Measurements from ENCODE around the gene RPRD2.
A peak's percentile ranks its signal among the peaks of the same experiment; 100 is the strongest.

DNA sequence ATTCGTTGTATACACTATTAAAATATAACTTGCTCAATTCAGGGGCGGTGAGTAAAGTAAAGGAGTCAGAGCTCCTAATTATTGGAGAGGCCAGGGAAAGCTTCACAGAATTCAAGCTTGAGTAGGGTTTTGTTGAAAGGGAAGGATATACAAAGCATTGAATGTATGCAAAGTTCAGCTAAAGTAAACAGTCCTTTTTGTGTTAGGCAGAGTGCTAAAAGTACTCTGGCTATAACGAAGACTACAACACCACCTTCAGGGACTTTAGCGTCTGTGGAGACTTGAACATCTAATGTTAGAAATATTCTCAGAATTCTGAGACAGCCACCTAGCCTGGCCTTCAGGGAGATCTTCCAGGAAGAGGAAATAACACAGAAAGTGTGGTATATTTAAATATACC lies 152.7 kb downstream of the RPRD2 start:
- TF ChIP-seq, protein P1, sequence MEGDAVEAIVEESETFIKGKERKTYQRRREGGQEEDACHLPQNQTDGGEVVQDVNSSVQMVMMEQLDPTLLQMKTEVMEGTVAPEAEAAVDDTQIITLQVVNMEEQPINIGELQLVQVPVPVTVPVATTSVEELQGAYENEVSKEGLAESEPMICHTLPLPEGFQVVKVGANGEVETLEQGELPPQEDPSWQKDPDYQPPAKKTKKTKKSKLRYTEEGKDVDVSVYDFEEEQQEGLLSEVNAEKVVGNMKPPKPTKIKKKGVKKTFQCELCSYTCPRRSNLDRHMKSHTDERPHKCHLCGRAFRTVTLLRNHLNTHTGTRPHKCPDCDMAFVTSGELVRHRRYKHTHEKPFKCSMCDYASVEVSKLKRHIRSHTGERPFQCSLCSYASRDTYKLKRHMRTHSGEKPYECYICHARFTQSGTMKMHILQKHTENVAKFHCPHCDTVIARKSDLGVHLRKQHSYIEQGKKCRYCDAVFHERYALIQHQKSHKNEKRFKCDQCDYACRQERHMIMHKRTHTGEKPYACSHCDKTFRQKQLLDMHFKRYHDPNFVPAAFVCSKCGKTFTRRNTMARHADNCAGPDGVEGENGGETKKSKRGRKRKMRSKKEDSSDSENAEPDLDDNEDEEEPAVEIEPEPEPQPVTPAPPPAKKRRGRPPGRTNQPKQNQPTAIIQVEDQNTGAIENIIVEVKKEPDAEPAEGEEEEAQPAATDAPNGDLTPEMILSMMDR (IDR thresholded peaks at IDR 0.05; ENCODE audit: low read depth, low read length, missing input control): no peak
- no peak for TF ChIP-seq TAF1 (conservative IDR thresholded peaks at IDR 0.05)
- TF ChIP-seq NR2F2 (IDR thresholded peaks at IDR 0.05): no peak
- no peak for TF ChIP-seq EGR1 (IDR thresholded peaks at IDR 0.05; ENCODE audit: low read depth in 2 of 2)
- no peak for TF ChIP-seq MAX (IDR thresholded peaks at IDR 0.05)
- no peak for TF ChIP-seq RXRA (IDR thresholded peaks at IDR 0.05)
- TF ChIP-seq RAD21 (IDR thresholded peaks at IDR 0.05): peak; percentile 28 to 31
- TF ChIP-seq FOXA1 (IDR thresholded peaks at IDR 0.05): no peak
- no peak for TF ChIP-seq YY1 (IDR thresholded peaks at IDR 0.05)
- TF ChIP-seq JUND (IDR thresholded peaks at IDR 0.05): no peak
- TF ChIP-seq HNF4G (IDR thresholded peaks at IDR 0.05): no peak

Data from liver (tissue), 3 donors.